HG02588 (cell line): ENCODE results near the gene FARSB.
"Not testable (repeated sequence)": the region's sequence is repeated elsewhere in the genome, so short reads cannot be mapped to it uniquely, and the experiment has no call there.

Source experiments
- ATAC-seq: cut with Tn5 transposase; IDR thresholded peaks from one replicate; pipeline ENCODE4 v1.9.1; 2021; ENCODE audit warnings: mild to moderate bottlenecking, moderate library complexity; ENCODE audit not compliant: unreplicated experiment

Gene FARSB

DNA sequence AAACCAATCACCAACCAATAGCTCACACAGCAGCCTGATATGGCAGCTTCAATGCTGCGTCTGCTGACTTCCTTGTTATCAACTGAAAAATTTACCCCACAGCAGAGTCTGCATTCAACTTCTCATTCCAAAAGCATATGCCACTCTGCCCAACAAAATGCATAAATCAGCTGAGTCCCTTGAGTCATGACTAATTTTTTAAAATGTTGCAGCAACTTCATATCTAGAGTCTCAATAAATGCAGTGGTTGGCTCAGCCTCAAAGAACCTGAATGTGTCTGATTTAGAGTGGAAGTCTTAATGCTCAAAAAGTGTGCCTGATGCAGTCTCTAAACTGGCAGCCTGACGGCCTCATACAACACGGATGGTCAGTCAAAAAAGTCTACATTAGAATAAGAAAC is 46.5 kb downstream of the FARSB start:
- no peak for ATAC-seq

DNA sequence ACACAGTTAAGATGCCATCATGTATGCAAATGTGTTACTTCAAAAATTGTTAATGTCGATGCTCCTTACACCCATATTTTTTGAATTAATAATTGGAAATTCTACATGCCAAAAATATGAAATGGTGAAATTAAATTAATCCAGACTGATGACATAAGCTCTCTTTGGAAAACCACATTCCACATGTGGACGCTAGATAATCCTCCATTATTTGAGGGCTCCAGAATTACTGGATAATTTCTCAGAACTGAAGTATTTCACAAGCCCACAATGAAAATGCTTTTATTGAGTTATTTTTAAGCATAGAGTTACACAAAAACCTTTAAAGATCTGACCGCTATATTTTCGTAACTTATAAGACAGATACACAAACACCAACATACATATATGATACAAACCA is 47.8 kb downstream of the FARSB start:
- no peak for ATAC-seq

DNA sequence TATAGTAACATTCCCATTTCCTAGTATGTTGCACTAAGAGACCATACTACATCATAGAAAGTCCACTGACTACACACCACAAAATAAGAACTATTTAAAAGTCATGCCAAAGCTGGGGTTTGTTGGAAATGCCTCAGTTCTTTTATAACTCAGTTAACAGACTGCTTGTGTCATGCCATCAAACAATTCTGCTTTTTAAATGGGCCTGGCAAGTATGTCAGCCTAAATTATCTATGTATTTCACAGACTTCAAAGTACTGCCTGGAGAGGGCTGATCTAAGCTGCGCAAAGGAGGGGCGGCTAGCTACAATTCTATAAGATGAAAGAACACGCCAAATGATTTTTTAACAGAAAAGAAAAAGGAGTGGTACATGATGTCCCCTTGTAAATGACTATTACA is 49.6 kb downstream of the FARSB start:
- no peak for ATAC-seq

DNA sequence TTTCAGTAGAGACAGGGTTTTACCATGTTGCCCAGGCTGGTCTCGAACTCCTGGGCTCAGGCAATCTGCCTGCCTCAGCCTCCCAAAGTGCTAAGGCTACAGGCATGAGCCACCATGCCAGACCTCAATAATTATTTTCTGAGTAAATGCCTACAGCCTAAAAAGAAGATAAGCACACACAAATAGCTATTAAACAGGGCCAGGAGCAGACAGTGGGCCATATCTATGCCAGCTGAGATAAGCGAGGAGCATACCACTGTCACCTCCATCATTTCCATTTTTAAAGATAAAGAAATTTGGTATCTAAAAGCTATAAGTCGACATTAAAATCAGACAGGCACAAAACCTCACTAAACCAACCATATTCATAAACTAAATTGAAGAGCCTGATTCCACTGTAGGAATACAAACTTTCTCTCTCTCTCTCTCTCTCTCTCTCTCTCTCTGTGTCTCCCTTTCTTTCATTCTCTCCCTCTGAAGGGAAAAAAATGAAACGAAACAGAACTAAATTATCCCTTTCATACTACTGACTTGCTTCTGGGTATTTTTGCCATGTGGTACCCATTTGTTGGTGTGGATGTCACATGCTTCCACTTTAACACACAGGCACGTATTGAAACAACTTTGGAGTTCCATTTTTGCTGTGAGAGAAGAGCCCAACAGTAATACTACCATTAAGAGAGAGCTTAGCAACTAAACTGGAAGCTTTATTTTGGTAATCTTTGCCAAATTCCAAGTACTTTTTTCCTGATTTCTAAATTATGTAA is 51.0 kb downstream of the FARSB start:
- no peak for ATAC-seq

DNA sequence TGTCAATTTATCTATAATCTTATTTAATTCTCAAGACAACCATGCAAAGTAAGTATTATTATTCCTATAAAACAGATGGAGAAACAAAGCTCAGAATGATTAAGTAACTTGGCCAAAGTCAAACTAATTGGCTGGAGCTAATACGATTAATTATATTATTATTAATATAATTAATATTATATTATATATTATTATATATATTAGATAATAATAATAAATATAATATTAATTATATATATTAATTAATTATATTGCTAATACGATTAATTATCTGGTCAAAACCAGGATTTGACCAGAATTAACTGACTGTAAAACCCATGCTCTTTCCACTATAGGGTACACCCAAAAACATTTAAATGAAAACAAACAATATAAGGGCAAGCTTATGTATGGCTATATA is 52.4 kb downstream of the FARSB start:
- ATAC-seq, result no peak

DNA sequence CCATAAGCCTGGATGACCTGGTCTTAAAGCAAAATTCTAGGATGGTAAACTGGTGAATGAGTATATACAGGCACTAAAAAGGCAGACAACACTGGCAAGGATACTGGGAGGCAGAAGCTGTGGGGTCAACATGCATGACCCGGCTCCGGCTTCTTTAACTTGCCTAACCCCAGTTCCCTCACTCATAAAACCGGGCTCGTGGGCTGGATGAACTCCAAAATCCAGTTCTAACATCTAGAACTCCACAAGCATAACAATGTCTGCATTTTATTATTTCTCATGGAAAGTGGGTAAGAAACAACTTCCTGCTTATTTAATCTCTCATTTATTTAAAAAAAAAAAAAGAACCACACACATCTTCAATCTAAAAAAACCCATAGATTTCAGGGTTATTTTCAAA is 57.3 kb downstream of the FARSB start:
- no peak for ATAC-seq

DNA sequence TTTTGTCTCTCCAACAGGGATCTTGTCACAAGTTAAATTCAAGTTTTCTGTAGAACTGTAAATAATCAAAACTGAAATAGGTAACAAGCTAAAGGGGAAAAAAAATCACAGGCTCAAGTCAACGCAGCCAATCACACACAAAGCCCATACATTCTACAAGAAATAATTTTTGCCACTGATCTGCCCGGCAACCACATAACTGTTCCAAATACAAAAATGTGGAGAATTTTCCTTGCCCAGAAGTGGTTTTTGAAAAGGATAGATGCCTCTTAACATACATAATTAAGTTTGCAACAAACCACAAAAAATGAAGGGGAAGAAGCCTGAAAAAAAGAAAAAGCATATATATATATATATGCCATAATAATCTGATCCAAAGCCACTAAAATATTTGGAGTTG is 60.3 kb downstream of the FARSB start:
- ATAC-seq, result no peak

DNA sequence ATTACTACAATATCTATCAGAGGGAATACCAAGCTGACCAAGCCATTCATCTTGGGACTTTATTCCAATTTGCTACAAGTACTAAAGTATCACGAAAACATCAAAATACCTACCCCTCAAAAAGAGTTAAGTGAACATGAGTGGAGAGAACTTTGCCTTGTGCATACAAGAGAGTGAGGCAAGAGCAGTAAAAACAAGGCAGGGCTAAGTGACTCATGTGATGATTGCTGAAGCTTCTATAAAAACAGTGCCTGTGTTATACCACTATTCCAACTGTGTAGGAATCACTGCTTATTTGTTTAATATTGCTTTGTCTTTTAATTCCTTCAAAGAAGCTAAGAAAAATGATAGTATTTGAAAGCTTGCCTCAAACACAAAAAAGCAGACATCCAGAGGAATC is 61.2 kb downstream of the FARSB start:
- ATAC-seq, result no peak

DNA sequence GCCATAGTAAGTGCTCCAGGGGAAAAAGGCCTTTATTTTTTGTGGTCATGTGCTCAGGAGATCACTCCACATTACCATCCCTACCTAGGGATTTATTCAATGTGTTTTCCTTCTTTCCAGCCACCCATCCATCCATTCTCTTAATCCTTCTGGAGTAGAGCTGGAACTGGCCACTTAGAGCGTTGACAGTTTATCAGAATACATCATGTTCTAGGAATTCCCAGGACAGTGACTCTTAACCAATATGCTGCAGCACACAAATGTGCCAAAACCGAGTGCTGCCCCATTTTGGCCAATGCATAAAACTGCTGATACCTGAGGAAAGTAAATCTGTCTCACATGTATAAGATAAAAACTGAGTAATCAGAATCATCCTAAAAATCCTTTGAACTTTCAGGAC is 63.7 kb downstream of the FARSB start:
- no peak for ATAC-seq

DNA sequence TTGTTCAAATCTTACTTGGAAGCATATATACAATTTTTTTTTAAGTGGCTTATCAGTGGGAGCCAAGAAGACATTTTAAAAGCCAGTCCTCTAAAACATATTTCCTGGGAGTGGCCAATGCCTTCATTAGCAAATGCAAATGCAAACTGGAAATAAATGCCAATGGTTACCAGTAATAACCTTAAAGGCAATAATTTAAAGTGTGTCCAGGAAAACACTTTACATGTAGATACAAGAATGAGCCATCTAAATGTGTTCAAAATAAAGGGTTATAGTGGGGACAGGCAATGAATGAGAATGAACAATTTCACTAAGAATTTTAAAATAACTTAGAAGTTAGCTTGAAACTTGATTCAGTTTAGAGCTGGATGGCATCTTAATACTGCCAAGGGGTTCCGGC is 64.2 kb downstream of the FARSB start:
- no peak for ATAC-seq

DNA sequence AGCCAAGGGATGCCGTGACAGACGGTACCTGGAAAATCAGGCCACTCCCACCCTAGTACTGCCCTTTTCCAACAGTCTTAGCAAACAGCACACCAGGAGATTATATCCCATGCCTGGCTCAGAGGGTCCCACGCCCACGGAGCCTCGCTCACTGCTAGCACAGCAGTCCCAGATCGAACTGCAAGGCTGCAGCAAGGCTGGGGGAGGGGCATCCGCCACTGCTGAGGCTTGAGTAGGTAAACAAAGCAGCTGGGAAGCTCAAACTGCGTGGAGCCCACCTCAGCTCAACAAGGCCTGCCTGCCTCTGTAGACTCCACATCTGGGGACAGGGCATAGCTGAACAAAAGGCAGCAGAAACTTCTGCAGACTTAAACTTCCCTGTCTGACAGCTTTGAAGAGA is 71.3 kb downstream of the FARSB start:
- ATAC-seq, result not testable (repeated sequence)

DNA sequence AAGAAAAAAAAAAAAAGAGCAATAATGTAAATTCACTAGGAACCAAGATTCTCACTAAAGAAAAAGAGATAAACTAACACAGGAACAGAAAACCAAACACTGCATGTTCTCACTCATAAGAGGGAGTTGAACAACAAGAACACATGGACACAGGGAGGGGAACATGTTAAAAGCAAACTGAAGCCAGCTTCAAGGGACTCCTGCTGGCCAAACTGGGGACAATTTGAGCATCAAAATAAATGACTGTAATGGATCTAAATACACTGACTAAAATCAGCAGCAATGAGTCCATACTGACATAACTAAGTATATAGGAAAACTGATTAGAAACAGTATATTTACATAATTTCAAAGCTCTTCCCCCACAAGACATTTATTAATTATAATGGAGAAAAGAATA is 73.0 kb downstream of the FARSB start:
- no peak for ATAC-seq

DNA sequence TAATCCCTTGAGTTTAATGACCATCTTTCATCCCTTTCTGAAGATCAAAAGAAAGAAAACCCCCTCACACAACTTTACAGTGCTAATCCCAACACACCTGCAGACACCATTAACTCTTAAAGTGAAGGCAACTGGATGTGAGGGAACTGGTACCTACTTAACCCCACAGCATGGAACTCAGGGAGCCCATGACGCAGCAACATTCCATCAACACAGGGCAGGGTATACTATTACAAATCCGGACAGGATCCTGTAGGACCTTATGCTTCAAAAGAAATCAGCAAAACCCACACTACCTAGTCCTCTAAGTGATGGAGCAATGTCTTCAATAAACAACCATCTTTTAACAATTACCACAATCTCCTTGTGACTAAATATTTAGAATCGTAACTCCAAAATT is 78.6 kb downstream of the FARSB start:
- ATAC-seq, result no peak

DNA sequence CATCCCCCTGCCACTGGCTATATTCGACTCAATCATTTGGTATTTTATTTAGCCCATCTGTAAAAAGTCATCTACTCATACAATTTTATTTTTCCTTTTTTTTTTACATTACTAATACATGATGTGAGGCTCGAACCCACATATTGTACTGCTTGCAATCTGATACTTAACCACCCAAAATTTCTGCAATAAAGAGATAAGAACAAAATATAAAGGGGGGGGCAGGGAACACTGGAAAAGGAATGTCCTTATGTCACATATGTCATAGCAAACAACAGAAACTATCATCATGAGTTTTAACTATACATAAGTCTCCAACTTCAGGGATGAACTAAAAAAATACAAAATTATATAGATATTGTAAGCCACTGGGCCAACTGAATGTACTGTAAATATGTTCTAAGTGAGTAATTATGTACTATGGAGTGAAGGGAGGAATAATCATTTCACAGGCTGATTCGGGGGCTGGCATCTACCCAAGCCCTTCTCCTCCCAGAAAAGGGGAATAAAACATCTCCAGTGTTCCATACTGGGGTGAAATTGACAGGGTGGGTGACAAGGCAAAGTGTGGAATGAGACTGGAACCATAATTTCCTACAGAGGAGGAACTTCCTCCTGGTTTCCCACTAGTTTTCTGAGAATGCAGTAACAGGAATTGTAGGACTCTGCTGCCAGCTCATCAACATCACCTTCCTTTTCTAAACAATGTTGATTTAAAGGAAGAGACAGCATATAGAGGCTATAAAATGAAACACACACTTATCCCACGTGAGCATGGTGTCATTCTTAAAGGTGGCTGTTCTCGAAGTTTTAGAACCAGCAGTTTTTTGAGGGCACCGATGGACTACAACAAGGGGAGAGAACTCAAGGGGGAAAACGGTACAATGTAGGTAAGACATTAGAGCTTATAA is 79.5 kb downstream of the FARSB start:
- no peak for ATAC-seq

DNA sequence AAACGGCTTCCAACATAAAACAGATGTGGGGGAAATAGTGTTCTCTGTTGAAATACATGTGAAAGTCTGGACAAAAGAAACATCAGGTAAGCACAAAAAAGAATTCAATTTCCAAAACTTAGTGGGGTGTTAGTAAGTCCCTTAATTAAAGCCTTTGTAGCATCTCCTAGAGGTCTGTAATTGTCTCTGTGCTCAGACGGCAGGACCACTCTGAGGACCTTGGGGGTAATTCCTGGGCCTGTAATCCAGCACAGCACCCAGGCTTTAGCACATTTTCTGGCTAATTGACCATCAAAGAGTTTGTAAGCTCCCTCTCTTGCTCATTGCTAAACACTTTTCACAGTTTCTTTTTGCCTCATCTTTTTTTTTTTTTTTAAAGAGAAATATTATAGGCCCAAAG is 80.3 kb downstream of the FARSB start:
- no peak for ATAC-seq

DNA sequence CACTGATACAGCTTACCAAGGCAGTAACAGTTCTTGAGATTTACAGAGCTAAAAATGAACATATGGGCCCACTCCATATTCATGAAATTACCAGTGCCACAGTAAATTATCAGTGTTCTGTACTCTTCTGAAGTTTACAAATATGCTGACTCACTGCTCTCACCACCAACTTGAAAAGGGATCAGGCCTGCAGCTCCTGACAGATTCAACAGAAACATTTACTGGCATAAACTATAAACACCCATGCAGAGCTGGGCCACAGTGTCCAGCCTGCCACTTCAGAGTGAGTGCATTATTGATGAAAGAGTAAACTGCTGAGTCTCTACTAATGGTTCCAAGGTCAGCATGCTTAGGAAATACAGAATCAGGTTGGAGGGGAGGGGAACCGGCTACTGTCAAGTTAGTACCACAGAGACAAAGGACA is 83.1 kb downstream of the FARSB start:
- ATAC-seq, result no peak

DNA sequence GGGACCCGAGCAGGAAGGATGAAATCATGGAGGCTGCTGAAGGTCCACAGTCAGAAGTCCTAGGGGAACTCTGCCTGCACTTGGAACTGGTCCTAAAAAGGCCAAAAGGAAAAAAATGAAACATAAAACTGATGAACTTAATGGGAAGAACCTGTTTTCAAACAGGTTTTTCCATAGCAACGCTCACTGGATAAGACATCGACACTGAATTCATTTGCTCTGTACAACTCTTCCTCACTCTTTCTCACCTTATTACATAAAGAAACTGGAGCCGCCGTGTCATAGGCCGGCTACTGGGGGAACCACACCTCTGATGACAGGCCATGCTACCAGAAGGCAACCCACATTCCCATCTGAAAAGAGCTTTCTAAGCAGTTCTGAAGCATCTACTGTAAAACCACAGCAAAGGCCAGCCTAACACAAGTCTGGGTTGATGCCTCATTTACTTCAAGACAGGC is 83.6 kb downstream of the FARSB start:
- no peak for ATAC-seq

DNA sequence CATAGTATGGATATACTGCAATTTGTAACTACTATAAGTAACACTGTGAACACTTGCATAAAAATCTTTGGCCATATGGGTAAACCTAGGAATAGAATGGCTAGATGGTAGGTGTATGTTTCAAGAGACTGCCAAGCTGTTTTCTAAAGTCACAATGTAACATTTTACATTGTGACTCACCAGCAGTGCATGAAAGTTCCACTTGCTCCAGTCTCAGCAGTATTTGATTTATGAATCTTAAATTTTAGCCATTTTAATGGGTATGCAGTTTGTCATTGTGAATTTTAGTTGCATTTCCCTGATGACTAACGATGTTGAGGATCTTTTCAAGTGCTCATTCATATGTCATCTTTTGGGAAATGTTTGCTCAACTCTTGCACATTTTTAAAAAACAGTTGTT is 86.1 kb downstream of the FARSB start:
- no peak for ATAC-seq

DNA sequence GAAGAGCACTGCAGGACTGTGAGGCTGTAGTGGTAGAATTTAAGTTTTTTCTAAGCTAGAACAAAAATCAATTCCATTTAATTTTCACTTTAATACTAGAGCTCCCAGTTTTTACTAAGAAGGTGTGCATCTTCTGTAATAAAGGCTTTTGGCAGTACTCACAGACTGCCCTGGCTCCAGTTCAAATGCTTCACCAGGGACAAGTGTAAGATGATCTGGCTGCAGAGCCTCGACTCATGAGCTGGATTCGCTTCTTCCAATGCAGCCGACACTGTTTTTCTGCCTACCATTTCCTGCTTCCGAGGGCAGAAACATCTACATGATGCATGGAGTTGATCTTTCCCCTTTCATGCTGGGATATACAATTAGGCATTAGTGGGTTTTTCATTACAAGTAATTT is 87.0 kb downstream of the FARSB start:
- ATAC-seq, result no peak

DNA sequence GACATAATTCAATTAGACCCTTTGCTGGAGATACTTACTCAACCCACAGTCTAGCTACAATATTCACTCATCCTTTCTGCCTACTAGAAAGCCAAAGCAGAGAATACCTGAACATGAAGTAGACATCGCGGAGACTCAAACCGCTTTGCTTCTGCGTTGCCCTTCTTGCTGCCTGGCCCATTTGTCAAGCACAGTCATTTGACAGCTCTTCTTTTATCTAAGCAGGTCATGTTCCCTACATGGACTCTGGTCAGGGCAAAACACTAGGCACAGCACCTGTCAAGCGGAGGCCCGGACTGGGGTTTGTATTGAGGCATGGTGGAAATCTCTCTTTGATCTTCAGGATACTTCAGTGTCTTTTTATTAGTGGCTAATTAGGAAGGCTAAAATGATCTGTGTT is 89.7 kb downstream of the FARSB start:
- no peak for ATAC-seq

DNA sequence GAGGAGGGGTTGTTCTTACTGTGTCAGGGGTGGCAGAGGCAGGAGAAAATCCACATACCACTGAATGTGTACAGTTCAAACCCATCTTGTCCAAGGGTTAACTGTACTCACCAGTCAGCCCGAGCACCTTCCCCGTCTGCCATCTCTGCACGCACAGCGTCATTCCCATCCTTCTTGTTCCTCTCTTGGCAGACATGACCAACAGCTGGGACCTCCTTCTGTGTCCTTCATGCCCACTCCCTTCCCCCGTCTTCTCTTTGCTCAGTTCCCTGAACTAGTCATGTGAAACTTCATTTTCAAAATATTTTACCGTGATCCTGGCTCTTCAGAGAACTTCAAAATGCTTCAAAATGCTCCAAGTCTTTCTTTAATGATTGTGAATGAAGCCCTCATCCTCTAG is 92.0 kb downstream of the FARSB start:
- ATAC-seq, result no peak

DNA sequence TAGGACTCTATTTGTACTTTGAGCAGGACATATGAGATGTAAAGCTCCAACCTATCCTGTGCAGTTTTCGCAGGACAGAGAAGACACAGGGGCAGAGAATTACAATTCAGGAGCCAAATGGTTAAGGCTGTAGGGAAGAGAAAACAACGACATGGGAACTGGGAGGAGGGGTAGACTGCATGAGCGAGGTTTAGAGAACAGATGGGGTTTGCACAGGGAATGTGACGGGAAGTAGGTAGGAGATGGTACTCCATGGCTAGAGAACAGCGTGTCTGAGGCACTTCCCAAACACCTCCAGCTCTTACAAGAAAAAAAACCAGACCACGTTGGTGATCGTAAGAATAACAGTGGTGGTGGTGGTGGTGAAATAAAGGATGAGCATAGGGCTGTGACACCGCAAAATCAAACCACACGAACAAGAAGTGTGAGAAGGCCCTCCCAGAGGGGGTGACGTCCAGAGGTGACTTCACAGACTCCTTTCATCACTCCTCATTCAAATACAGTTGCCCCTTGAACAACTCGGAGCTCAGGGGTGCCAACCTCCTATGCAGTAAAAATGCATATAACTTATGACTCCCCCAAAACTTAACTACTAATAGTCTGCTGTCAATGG is 92.7 kb downstream of the FARSB start:
- no peak for ATAC-seq
